AG08395 (cell line): ENCODE data around the gene TSPYL2.
A peak's percentile ranks its signal among the peaks of the same experiment; 100 is the strongest.

Experiments used
- DNase-seq: peaks from one replicate; pipeline ENCODE4 v3.0.0; 2012; ENCODE audit warnings: mixed read lengths, low spot score

TSPYL2 gene

GRCh38 chrX:53081925-53082772 is at the start of gene TSPYL2:
Gene TSPYL2 (plus strand): TSS chrX:53082367. CDS start chrX:53082499, 132 bp downstream.
- peak; percentile 89 for DNase-seq

DNA sequence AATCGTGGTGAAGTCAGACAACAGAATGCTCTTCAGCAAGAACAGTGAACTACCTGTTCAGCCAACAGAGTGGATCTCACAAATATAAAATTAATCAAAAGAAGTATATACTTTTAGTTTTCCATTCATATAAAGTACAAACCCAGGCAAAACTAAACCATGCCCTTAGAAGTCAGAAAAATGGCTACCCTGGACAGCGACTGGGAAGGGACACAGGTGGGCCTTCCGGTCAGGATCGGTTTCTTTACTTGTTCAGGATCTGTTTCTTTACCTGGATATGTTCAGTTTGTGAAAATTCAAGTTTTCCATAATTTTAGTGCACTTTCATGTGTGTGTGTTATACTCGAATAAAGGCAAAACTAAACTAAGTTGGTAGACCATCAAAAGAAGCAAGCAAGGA is 46.0 kb upstream of the TSPYL2 start:
- DNase-seq, result no peak

GRCh38 chrX:53039236-53039635 is 42.9 kb upstream of the TSPYL2 start:
- DNase-seq, result no peak

GRCh38 chrX:53044995-53045394 is 37.2 kb upstream of the TSPYL2 start:
- DNase-seq, result no peak

DNA sequence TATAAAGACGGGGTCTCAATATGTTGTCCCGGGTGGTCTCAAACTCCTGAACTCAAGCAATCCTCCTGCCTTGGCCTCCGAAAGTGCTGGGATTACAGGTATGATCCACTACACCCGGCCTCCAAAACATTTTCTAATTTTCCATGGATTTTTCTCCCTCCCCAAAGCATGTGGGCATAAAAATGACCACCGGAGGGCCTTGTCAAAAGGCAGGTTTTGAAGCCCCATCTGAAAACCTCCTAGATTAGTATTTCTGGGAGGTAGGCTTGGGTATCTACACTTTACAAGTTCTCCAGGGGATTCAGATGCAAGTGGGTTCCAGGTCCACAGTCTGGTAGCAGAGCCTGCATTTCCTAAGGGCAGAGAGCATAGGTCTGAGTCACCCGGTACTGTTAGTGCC is 34.9 kb upstream of the TSPYL2 start:
- DNase-seq, result no peak

GRCh38 chrX:53048169-53049126 is 33.7 kb upstream of the TSPYL2 start, which contains the start of gene GPR173:
Gene GPR173 (plus strand): TSS chrX:53048789. CDS start chrX:53076622, 27,833 bp downstream.
- peak; percentile 70 for DNase-seq

GRCh38 chrX:53049127-53049517 is 33.0 kb upstream of the TSPYL2 start:
- no peak for DNase-seq

DNA sequence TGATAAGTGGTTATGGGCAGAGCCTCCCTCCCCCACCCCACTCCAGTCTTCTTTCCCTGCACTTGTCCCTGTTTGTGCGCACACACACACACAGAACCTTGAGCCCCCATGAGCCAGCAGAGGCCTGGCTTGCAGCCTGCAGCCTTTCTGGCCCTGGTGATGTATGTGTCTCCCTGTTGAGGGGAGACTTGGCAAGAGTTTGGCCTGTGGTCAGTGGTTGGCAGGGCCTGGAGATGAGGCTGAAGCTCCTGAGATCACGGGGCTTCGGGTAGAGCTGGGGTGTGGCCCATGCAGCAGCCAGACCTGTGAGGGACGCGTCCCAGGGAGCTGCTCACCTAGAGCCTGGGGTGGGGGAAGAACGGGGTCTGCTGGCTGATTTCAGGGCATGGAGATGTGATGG is 31.3 kb upstream of the TSPYL2 start:
- DNase-seq, result no peak

DNA sequence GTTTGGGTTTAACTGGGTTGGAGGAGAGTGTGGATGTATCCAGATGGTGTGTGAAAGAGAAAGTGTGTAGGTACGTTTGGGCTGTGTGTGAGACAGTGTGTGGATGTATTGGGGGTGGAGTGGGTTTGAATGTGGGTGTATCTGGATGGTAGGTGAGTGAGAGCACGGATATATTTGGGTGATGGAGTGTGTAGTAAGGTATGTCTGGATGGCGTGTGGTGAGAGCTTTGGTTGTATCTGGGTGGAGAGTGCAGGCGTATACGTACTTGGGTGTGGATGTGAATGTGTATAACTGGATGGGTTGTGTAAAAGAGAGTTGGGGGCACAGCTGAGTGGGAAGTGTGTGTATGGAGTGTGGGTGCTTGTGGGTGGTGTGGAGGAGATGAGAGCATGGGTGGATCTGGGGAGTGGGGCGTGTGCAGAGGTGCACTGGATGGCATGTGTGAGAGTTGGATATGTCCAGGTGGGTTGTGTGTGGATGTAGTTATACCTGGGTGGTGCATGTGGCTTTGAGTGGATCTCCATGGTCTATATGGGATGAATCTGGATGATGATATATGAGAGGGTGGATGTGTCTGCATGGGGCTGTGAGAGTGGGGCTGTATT is 26.8 kb upstream of the TSPYL2 start:
- DNase-seq, result no peak

GRCh38 chrX:53056292-53056691 is 25.9 kb upstream of the TSPYL2 start:
- DNase-seq, result no peak

GRCh38 chrX:53065104-53065503 is 17.1 kb upstream of the TSPYL2 start:
- no peak for DNase-seq

DNA sequence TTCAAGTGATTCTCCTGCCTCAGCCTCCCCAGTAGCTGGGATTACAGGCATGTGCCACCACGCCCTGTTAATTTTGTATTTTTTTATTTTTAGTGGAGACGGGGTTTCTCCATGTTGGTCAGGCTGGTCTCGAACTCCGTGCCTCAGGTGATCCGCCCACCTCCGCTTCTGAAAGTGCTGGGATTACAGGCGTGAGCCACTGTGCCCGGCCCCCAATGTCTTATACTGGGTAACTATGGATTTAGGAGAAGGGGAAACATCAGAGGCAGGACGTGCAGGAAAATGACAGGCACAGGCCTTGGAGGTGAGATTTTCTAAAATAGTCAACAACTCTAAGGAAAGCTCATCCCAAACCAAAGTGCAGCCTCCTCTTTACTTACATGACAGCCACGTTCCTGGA is 11.1 kb upstream of the TSPYL2 start:
- no peak for DNase-seq

GRCh38 chrX:53071604-53072417 is 10.4 kb upstream of the TSPYL2 start:
- peak; percentile 54 for DNase-seq

DNA sequence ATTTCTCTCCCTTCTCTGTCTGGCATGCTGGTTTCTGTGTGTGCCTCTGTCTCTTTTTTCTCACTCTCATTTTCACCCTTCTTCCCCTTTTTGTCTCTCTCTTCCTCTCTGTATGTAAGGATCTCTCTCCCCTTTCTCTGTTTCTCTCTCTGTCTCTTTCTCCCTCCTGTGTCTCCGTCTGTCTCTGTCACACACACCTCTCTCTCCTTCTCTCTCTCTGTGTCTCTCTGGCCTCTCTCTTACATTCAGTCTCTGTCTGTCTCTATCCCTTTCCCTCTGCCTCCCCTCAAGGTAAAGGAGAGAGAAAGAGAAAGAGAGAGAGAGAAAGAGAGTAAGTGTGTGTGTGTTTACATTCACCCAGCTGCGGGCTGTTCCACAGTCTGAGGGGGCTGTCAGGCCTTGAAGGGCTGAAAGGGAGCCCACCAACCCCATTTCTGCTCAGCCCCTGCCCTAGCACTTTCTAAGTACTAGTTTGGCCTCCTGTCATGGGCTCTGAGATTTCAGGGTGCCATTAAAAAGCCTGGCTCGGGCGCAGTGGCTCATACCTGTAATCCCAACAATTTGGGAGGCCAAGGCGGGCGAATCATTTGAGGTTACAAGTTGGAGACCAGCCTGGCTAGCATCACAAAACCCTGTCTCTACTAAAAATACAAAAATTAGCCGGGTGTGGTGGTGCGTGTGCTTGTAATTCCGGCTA is 9.6 kb upstream of the TSPYL2 start:
- DNase-seq, result no peak

DNA sequence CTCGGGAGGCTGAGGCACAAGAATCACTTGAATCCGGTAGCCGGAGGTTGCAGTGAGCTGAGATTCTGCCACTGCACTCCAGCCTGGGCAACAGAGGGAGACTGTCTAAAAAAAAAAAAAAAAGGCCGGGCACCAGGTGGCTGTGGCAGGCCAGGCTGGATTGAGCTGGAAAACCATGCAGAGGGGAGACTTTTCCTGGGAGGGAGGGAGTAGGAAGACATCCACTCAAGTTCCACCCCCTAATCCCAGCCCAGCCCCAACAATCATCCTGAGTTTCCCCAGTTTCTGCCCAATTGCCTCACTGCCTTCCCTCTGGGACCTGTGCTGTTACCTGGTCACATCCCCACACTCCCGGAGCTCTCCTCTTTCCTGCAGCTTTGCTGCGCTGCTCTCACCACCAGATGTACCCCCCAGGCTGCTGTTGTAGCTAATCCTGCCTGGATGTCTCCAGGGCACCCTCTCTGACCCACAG is 9.0 kb upstream of the TSPYL2 start:
- DNase-seq, result no peak

GRCh38 chrX:53075011-53075410 is 7.2 kb upstream of the TSPYL2 start:
- DNase-seq, result no peak

DNA sequence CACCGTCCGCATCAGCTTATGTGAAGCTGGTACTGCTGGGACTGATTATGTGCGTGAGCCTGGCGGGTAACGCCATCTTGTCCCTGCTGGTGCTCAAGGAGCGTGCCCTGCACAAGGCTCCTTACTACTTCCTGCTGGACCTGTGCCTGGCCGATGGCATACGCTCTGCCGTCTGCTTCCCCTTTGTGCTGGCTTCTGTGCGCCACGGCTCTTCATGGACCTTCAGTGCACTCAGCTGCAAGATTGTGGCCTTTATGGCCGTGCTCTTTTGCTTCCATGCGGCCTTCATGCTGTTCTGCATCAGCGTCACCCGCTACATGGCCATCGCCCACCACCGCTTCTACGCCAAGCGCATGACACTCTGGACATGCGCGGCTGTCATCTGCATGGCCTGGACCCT is 5.5 kb upstream of the TSPYL2 start:
- DNase-seq, result no peak

GRCh38 chrX:53077207-53078197 is 4.7 kb upstream of the TSPYL2 start:
- DNase-seq, result no peak

DNA sequence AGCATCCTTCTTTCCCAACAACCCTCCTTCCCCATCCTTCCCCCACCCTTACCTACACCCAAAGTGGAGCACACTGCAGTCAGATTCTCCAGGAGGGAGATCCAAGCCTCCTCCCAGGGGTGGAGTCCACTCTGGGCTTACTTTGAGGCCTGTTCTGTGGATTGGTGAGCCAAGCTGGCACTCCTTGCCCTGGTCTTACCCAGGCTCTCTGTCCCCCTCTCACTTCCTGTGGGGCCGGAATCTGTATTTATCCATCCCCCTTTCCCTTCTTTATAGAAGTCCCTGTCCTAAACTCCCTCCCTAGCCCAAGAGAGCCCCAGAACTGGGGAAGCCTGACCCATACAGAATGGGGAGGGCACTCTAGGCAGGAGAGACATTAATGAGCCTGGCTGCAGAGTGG is 3.2 kb upstream of the TSPYL2 start:
- no peak for DNase-seq
